Measurements from ENCODE around the gene NAAA.

- TF ChIP-seq CTCF (IDR thresholded peaks at IDR 0.05) (no peak), POLR2A (IDR thresholded peaks at IDR 0.05) (no peak)
Measured at GRCh38 chr4:75924309-75924827, 16.4 kb downstream of the NAAA start.

Data from lower leg skin (tissue), 3 donors.